Right lobe of liver (tissue), 4 donors: ENCODE results near the gene CCDC85C.
A peak's percentile ranks its signal among the peaks of the same experiment; 100 is the strongest.

Source experiments
- POLR2A ChIP-seq: fragments of 450-650 bp; IDR thresholded peaks from one replicate; pipeline ENCODE4 v1.6.1; 2017; ENCODE audit warnings: antibody characterized with exemption, mild to moderate bottlenecking
- TF ChIP-seq, protein P1 (sequence below), 4 donors: fragments of 200-600 bp in 3 of 4; fragments of 450-650 bp in 1 of 4; IDR thresholded peaks; one replicate each; pipeline versions ENCODE4 v1.5.1 to v1.8.0; 2016 to 2022; ENCODE audit warnings: antibody characterized with exemption in 4 of 4, mild to moderate bottlenecking in 2 of 4
- donor health status: DM: no; HTN: no; CAD: no.
- donor health status: DM: no; HTN: no; CAD: no.
- donor health status: DM: no; HTN: yes; CAD: no.

- TF ChIP-seq, protein P1, sequence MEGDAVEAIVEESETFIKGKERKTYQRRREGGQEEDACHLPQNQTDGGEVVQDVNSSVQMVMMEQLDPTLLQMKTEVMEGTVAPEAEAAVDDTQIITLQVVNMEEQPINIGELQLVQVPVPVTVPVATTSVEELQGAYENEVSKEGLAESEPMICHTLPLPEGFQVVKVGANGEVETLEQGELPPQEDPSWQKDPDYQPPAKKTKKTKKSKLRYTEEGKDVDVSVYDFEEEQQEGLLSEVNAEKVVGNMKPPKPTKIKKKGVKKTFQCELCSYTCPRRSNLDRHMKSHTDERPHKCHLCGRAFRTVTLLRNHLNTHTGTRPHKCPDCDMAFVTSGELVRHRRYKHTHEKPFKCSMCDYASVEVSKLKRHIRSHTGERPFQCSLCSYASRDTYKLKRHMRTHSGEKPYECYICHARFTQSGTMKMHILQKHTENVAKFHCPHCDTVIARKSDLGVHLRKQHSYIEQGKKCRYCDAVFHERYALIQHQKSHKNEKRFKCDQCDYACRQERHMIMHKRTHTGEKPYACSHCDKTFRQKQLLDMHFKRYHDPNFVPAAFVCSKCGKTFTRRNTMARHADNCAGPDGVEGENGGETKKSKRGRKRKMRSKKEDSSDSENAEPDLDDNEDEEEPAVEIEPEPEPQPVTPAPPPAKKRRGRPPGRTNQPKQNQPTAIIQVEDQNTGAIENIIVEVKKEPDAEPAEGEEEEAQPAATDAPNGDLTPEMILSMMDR (IDR thresholded peaks at IDR 0.05), result no peak
- peak; percentile 41 for TF ChIP-seq POLR2A
Observed at GRCh38 chr14:99604278-99604765, 315 bp upstream of the CCDC85C start.
